HPDE6-E6E7 (cell line): ENCODE data around the gene ATP4B.

Experiments used
- DNase-seq: peaks from one replicate; pipeline ENCODE4 v3.0.0; 2011; ENCODE audit warnings: missing footprints; ENCODE audit errors: extremely low spot score

The ATP4B gene

GRCh38 chr13:113657851-113658741 lies at the start of gene ATP4B:
ATP4B (minus strand) TSS chr13:113658198; CDS start chr13:113658144, 54 bp downstream.
- DNase-seq = no peak

- DNase-seq = no peak
These were observed 14.1 kb upstream of the ATP4B start for GRCh38 chr13:113672002-113672651.

DNA sequence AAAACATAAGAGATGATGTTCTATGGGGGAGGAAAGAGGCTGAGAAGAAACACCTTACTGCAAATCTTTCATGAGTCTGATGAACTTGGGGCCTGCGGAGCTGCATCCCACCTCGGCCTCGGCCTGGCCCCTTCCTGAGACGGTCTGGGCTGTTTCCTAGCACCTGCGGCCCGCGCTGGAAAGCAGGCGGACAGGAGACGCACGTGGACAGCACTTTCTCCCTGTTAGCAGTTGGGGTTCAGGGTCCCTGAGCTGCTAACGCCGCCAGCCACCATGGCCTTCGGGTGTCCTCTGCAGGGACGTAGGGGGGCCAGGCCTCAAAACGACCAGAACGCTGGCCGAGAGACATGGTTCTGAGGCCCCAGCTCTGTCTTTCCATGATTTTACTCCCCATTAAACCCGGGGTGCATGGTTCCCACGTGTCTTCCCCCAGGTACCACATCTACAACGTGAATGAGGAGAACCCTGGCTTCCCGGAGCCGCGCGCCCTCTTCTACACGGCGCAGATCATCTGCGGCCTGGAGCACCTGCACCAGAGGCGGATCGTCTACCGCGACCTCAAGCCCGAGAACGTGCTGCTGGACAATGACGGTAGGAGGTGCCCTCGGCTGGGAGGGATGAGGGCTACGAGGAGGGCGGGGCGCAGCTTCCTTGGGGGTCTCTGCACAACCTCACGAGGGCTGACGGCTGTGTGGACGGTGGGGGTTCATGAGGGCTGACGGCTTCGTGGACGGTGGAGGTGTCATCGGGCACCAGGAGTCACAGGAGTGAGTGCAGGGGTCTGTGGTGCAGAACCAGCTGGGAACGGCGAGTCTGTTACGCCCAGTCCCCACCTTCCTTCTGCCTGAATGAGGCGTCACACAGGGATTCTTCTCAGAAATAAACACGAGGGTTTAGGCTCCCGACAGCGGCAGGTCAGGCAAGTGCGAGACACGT lies 13.3 kb upstream of the ATP4B start:
- DNase-seq = no peak

DNA sequence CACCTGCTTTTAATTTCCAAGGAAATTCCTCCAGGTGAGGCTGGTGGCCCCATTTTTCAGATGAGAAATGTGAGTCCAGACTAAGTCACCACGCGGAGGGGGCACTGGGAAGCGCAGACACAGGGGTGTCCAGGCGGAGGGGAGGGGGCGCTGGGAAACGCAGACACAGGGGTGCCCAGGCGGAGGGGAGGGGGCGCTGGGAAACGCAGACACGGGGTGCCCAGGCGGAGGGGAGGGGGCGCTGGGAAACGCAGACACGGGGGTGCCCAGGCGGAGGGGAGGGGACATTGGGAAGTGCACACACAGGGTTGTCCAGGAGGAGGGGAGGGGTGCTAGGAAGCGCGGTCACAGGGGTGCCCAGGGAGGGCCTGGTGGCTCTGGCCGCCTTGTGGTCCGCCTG lies 12.5 kb upstream of the ATP4B start:
- DNase-seq = no peak

- no peak for DNase-seq
These were observed 11.8 kb upstream of the ATP4B start for GRCh38 chr13:113669755-113670341.

- no peak for DNase-seq
These were observed 11.3 kb upstream of the ATP4B start for GRCh38 chr13:113669231-113669754.

DNA sequence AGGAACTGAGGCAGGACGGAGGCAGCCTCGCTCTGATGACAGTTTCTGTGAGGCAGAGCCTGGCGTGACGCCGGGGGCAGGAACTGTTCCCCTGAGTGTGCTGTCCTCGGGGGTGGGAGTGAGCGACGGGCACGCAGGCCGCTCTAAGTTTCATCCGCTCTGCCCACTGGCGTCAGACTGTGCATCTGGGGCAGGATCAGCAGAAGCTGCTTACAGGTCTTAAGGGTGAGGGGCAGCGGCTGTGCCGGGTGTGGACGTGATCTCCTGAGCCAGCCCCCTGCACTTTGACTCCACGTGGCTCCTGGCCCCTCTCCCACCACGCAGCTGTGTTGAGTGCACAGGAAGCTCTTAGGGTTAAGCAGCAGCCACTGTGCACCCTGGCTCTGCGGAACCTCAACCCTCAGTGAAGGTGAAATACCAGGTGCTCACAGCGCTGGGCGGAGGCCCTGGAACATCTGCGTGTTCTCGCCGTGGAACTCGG lies 10.5 kb upstream of the ATP4B start:
- no peak for DNase-seq

DNA sequence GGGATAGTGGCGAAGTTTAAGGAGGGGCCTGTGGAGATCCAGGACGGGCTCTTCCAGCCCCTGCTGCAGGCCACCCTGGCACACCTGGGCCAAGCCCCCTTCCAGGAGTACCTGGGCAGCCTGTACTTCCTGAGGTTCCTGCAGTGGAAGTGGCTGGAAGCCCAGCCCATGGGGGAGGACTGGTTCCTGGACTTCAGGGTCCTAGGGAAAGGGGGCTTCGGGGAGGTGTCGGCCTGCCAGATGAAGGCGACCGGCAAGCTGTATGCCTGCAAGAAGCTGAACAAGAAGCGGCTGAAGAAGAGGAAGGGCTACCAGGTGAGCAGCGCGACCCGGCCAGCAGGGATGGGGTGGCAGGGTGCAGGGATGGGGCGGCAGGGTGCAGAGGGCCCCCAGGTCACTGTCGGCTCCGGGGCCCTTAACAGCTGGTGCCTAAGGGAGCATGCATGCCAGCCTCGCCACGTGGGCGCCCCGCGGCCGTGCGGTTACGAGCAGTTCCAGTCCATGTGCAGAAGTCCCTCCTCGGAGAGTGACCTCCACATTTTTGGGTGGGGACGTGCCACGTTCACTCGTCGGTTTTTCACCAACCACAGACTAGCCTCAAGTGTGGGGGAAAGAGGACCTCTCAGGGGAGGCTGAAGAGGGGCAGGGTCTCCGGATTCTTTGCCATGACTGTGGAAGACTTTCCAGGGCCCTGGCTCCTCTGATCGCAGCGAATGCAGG lies 9.9 kb upstream of the ATP4B start:
- DNase-seq = no peak

- DNase-seq = no peak
These were observed 9.1 kb upstream of the ATP4B start, which contains the start of gene GRK1 for GRCh38 chr13:113666951-113667701. GRK1 (plus strand) TSS chr13:113667219; CDS start chr13:113667387, 168 bp downstream.

DNA sequence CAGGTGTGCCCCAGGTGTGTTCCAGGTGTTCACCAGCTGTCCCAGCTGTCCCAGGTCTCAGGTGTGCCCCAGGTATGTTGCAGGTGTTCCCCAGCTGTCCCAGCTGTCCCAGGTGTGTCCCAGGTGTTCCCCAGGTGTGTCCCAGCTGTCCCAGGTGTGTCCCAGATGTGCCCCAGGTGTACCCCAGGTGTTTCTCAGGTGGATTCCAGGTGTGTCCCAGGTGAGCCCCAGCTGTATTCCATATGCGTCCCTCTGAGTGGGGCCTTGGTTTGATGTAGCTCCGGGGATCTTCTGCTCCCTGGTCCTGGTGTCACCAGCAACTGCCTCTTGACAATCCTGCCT lies 8.3 kb upstream of the ATP4B start:
- DNase-seq = no peak

DNA sequence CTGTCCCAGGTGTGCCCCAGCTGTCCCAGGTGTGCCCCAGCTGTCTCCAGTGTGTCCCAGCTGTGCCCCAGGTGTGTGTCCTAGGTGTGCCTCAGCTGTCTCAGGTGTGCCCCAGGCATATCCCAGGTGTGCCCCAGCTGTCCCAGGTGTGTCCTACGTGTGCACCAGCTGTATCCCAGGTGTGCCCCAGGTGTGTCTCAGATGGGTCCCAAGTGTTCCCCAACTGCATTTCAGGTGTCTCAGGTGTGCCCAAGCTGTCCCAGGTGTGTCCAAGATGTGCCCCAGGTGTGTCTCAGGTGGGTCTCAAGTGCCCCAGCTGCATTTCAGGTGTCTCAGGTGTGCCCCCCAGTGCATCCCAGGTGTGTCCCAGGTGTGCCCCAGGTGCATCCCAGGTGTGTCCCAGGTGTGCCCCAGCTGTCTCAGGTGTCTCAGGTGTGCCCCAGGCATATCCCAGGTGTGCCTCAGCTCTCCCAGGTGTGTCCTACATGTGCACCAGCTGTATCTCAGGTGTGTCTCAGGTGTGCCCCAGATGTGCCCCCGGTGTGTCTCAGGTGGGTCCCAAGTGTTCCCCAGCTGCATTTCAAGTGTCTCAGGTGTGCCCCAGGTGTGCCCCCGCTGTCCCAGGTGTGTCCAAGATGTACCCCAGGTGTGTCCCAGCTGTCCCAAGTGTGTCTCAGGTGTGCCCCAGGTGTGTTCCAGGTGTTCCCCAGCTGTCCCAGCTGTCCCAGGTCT lies 7.8 kb upstream of the ATP4B start:
- DNase-seq = no peak

DNA sequence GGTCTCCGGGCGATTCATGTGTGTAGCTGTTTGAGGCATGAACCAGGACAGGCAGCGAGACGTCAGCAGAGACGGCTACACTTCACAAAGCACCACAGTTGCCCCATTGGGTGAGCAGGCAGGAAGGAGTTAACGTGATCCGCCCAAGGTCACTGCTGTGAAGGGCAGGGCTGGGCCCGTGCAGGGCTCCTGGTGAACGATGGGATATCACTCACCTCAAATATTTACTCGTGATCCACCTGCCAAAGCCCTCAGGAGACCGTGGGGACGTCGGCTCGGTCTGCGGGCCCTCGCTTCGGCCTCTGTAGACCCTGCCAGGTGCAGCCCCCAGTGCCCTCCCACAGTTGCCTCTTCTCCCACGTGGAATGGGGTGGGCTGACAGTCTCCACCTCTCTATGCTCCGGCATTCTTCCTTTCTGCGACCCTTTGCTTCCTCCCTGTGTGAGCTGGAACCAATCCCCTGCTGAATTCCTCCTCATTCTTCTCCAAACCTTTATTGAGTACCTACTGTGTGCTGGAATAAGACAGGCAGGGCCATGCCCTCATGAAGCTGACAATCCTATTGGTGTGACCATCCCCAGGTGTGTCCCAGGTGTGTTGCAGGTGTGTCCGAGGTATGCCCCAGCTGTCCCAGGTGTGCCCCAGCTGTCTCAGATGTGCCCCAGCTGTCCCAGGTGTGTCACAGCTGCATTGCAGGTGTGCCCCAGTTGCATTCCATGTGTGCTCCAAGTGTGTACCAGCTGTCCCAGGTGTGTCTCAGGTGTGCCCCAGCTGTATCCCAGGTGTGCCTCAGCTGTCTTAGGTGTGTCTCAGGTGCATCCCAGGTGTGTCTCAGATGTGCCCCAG lies 7.0 kb upstream of the ATP4B start:
- DNase-seq = no peak

GRCh38 chr13:113663934-113664333 lies 5.9 kb upstream of the ATP4B start:
- no peak for DNase-seq

DNA sequence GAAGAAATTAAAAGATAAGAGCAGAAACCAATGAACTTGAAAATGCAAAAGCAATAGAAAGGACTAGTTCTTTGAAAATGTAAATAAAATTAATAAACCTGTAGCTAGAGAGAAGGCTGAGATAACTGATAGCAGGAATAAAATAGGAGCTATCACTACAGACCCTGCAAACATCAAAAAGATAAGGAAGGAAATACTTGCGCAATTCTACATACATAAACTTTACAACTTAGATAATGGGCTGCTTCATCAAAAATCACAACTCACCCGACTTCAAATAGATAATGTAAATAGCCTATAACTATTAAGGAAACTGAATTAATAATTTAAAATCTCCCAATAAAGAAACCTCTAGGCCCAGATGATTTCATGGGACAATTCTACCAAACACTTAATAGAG lies 3.5 kb upstream of the ATP4B start:
- DNase-seq = no peak

- no peak for DNase-seq
These were observed 2.1 kb upstream of the ATP4B start for GRCh38 chr13:113660066-113660465.

GRCh38 chr13:113659337-113659736 lies 1.3 kb upstream of the ATP4B start:
- no peak for DNase-seq

DNA sequence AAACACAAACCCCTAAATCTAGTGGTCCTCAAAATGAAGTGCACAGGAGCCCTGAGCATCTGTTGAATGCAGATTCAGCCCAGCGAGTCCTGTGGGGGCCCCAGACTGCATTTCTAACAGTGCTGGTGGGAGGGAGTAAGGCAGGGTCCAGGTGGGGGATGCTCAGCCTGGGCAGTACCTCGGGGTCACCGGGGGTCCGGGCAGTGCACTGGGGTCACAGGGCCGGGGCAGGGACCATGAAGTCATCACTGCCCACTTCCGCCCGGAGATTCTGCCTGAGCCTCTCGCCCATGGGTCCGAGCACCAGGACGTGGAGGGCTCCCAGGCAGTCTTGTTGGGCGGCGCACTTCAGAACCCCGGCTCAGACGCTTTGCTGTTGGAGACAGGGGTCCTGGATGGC lies 838 bp upstream of the ATP4B start:
- no peak for DNase-seq
